Ishikawa (cell line): Measurements from ENCODE around the gene MUSTN1.

Experiments used
- CEBPB ChIP-seq: IDR thresholded peaks from 2 replicates; pipeline ENCODE4 v1.6.1; 2012
- CREB1 ChIP-seq: IDR thresholded peaks from 2 replicates; pipeline ENCODE4 v1.6.1; 2012; ENCODE audit warnings: low read depth
- EGR1 ChIP-seq: IDR thresholded peaks from 2 replicates; pipeline ENCODE4 v1.6.1; 2012
- EP300 ChIP-seq: IDR thresholded peaks from 2 replicates; pipeline ENCODE4 v1.6.1; 2012; ENCODE audit warnings: borderline replicate concordance
- FOXM1 ChIP-seq: IDR thresholded peaks from 2 replicates; pipeline ENCODE4 v1.6.1; 2012; ENCODE audit warnings: low read depth, borderline replicate concordance
- NFIC ChIP-seq: IDR thresholded peaks from 2 replicates; pipeline ENCODE4 v1.6.1; 2012
- RAD21 ChIP-seq: IDR thresholded peaks from 2 replicates; pipeline ENCODE4 v1.6.1; 2012; ENCODE audit warnings: low read depth
- TAF1 ChIP-seq: IDR thresholded peaks from 2 replicates; pipeline ENCODE4 v1.6.1; 2012; ENCODE audit warnings: low read depth, mild to moderate bottlenecking
- TCF12 ChIP-seq: IDR thresholded peaks from 2 replicates; pipeline ENCODE4 v1.6.1; 2012; ENCODE audit warnings: low read depth
- TEAD4 ChIP-seq: IDR thresholded peaks from 2 replicates; pipeline ENCODE4 v1.6.1; 2012
- YY1 ChIP-seq: IDR thresholded peaks from 2 replicates; pipeline ENCODE4 v1.6.1; 2012; ENCODE audit warnings: low read depth
- ZBTB7A ChIP-seq: IDR thresholded peaks from 2 replicates; pipeline ENCODE4 v1.6.1; 2012; ENCODE audit warnings: low read depth
- TF ChIP-seq, protein P1 (sequence below): IDR thresholded peaks from 2 replicates; pipeline ENCODE4 v1.6.1; 2012; ENCODE audit warnings: low read depth, mild to moderate bottlenecking
- TF ChIP-seq, protein P2 (sequence below): IDR thresholded peaks from 2 replicates; pipeline ENCODE4 v1.6.1; 2012
- TF ChIP-seq, protein P3 (sequence below): IDR thresholded peaks from 2 replicates; pipeline ENCODE4 v1.6.1; 2012

Gene MUSTN1

DNA sequence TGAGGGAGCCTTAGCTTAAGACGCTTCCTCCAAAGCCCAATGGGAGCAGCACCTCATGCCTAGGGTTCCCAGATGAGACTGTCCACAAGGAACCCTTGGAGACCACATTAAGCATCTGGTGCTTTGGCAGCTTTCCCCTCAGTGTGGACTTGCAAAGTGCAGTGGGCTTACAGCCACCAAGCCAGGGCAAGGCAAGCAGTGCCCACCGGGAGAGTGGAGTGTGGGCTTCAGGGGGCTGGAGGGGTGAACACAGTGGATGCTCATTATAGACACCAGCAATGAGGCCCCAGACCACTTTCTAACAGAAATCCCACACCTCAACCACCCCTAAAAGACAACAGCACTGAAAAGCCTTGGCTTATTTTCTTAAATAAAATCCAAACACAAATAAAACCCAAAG is 9.1 kb upstream of the MUSTN1 start:
- TF ChIP-seq, protein P1, sequence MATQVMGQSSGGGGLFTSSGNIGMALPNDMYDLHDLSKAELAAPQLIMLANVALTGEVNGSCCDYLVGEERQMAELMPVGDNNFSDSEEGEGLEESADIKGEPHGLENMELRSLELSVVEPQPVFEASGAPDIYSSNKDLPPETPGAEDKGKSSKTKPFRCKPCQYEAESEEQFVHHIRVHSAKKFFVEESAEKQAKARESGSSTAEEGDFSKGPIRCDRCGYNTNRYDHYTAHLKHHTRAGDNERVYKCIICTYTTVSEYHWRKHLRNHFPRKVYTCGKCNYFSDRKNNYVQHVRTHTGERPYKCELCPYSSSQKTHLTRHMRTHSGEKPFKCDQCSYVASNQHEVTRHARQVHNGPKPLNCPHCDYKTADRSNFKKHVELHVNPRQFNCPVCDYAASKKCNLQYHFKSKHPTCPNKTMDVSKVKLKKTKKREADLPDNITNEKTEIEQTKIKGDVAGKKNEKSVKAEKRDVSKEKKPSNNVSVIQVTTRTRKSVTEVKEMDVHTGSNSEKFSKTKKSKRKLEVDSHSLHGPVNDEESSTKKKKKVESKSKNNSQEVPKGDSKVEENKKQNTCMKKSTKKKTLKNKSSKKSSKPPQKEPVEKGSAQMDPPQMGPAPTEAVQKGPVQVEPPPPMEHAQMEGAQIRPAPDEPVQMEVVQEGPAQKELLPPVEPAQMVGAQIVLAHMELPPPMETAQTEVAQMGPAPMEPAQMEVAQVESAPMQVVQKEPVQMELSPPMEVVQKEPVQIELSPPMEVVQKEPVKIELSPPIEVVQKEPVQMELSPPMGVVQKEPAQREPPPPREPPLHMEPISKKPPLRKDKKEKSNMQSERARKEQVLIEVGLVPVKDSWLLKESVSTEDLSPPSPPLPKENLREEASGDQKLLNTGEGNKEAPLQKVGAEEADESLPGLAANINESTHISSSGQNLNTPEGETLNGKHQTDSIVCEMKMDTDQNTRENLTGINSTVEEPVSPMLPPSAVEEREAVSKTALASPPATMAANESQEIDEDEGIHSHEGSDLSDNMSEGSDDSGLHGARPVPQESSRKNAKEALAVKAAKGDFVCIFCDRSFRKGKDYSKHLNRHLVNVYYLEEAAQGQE = no peak
- TF ChIP-seq, protein P2, sequence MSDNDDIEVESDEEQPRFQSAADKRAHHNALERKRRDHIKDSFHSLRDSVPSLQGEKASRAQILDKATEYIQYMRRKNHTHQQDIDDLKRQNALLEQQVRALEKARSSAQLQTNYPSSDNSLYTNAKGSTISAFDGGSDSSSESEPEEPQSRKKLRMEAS = no peak
- no peak for TF ChIP-seq TEAD4
- no peak for TF ChIP-seq ZBTB7A

DNA sequence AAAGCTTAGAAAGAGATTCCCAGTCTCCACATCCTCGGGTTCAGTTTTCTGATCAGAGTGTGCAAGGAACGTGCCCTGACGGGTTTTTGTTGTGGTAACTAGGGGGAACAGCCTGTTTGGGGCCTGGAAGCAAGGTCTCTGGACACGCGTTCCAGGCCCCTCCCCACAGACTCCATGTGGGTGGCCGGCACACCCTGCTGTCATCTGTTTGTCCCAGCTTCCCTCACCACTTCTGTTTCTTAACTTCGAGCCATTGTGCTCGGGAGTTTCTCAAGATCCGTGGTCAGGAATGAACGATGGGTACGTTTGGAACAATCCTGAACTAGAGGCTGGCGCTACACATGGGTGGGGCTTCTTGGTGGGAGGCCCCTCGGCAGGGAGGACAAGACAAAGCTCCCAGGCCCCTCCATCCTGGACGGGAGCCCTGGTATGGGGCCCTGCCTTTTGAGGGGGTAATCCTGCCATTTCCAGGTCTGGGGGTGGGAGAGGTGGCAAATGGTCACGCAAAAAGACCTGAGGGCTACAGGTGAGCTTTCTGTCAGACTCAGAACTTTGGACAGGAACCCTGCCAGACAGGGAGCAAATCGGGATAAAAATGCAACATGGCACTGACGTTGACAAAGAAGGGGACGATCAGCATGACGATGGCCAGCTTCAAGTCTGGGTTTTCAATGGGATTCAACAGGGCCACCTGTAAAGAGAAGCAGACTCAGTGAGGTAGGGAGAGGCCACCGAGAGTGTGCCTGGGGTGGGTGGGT is 8.5 kb upstream of the MUSTN1 start:
- no peak for TF ChIP-seq ZBTB7A
- TF ChIP-seq, protein P1 = no peak
- TF ChIP-seq EP300 = no peak
- TF ChIP-seq, protein P3, sequence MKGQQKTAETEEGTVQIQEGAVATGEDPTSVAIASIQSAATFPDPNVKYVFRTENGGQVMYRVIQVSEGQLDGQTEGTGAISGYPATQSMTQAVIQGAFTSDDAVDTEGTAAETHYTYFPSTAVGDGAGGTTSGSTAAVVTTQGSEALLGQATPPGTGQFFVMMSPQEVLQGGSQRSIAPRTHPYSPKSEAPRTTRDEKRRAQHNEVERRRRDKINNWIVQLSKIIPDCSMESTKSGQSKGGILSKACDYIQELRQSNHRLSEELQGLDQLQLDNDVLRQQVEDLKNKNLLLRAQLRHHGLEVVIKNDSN = no peak
- TF ChIP-seq FOXM1 = no peak
- no peak for TF ChIP-seq YY1
- no peak for TF ChIP-seq CEBPB
- TF ChIP-seq NFIC = no peak
- TF ChIP-seq EGR1 = no peak
- TF ChIP-seq CREB1 = no peak
- no peak for TF ChIP-seq TAF1
- no peak for TF ChIP-seq TEAD4
- TF ChIP-seq RAD21 = no peak
- TF ChIP-seq, protein P2 = no peak
- TF ChIP-seq TCF12 = no peak

DNA sequence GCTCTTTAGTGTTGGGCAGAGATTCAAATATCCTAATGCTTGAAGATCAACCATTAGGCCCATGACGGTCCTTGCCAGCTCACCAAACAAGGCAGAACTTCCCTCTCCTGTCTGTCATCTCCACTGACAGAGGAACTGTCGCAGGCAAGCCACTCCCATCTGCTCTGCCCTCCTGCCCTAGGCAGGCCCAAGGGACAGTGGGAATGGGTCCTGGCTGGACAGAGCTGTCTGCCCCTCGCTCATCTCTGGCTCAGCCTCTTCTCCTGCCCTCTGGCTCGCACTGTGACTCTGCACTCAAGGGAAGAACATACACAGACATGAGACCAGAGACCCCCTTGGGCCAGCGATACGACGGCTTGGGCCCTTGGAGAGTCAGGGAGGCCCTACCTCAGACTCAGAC is 7.6 kb upstream of the MUSTN1 start:
- TF ChIP-seq CEBPB (no peak), TEAD4 (no peak), FOXM1 (no peak), ZBTB7A (no peak), CREB1 (no peak), EGR1 (no peak), TCF12 (no peak), EP300 (no peak)
- TF ChIP-seq, protein P2 = no peak

DNA sequence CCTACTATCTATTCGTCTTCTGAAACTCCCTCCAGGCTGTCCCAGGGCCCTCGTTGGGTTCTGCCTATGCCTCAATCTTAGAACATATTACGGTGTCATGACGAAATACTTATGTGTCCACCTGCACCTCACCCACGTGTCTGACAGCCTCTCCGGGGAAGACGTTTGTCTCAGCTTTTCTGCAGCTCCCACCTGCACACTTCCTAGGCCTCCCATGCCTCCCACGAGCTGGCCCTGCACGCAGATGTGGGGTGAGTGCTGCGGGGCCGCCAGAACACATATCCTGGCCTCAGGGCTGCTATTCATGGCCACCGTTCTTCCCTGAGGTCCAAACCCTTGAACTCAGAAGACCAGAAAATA is 7.1 kb upstream of the MUSTN1 start:
- TF ChIP-seq EGR1 = no peak

DNA sequence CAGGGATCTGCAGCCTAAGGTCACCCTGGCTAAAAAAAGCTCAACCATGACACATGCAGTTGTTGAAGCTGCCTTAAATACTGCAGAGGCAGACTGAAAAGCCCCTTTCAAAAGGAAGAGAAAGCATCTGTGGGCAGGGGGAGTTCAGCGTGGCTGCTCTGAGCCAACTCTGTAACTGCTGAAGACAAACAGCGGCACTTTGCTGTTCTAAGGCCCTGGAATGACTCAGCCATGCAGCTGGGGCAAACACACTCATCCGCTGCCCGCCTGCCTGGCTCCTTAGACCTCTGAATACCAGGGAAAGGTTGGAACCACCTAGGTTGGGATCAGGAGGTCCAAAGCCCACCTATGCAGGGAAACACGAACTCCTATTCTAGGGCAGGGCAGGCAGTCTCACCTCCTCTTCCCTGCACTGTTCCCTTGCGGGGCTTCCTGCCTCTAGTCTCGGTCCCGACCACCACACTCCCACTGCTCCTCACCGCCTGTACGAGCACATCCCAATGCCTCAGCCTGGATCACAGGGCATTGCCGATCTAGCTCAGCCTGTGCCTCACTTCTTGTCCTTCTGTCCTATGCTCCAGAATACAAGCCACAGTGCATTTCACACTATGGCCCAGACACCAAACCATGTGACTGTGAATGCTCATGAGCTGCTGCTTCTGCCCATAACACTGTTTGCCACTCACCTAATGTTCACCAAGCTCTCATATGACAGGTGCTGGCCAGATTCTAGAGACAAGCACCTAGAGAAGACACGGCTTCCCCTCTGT is 6.6 kb upstream of the MUSTN1 start:
- TF ChIP-seq FOXM1 = no peak
- TF ChIP-seq ZBTB7A = no peak
- no peak for TF ChIP-seq EGR1
- TF ChIP-seq CEBPB = no peak
- TF ChIP-seq, protein P3 = no peak
- no peak for TF ChIP-seq NFIC
- TF ChIP-seq TCF12 = no peak
- TF ChIP-seq TEAD4 = no peak
- TF ChIP-seq YY1 = no peak
- TF ChIP-seq, protein P1 = no peak
- TF ChIP-seq TAF1 = no peak
- TF ChIP-seq RAD21 = no peak
